Fibroblast of the aortic adventitia (primary cell): ENCODE results near the gene FYB1. TPM values are rescaled to one million over a fixed set of nuclear protein-coding genes. Genes with fewer than 3 reads are reported as not detected.
"Not testable (repeated sequence)": the region's sequence is repeated elsewhere in the genome, so short reads cannot be mapped to it uniquely, and the experiment has no call there.

Experiments
- DNase-seq: peaks from one replicate; pipeline ENCODE4 v3.0.0-alpha.2; 2010; ENCODE audit warnings: low read depth
- H3K4me3 ChIP-seq: 2 replicates; pipeline ENCODE4 v1.5.1; 2011; ENCODE audit warnings: low read depth, mild to moderate bottlenecking, control low read depth, low read length, moderate library complexity
- CTCF ChIP-seq: IDR thresholded peaks from 2 replicates; pipeline ENCODE4 v1.5.1; 2011; ENCODE audit warnings: mild to moderate bottlenecking, low read length, control low read depth, inconsistent platforms; ENCODE audit not compliant: insufficient read depth
- total RNA-seq: library from RNA; depleted of rRNA; stranded (reverse); fragments of >200 nt; gene quantifications from 2 replicates; pipeline ENCODE4 v1.2.3, GENCODE V29; 2012; ENCODE audit warnings: low replicate concordance

The FYB1 gene
- total RNA-seq, 1 donor, result 0.54 TPM

GRCh38 chr5:39240750-39241149 lies 21.4 kb upstream of the FYB1 start:
- no peak for DNase-seq
- TF ChIP-seq CTCF, result no peak
- no peak overlapping the region for H3K4me3 ChIP-seq

- TF ChIP-seq CTCF, result no peak
- no peak for DNase-seq
Observed at GRCh38 chr5:39238366-39239105, 19.2 kb upstream of the FYB1 start.

GRCh38 chr5:39236718-39237117 lies 17.4 kb upstream of the FYB1 start:
- DNase-seq, result no peak
- H3K4me3 ChIP-seq, result no peak overlapping the region
- no peak for TF ChIP-seq CTCF

More at GRCh38 chr5:39238366-39239105, 19.2 kb upstream of the FYB1 start:
- no peak overlapping the region for H3K4me3 ChIP-seq

GRCh38 chr5:39235648-39236047 lies 16.3 kb upstream of the FYB1 start:
- no peak for DNase-seq
- TF ChIP-seq CTCF, result no peak
- H3K4me3 ChIP-seq, result no peak overlapping the region

GRCh38 chr5:39234494-39234893 lies 15.1 kb upstream of the FYB1 start:
- not testable (repeated sequence) for DNase-seq, H3K4me3 ChIP-seq

DNA sequence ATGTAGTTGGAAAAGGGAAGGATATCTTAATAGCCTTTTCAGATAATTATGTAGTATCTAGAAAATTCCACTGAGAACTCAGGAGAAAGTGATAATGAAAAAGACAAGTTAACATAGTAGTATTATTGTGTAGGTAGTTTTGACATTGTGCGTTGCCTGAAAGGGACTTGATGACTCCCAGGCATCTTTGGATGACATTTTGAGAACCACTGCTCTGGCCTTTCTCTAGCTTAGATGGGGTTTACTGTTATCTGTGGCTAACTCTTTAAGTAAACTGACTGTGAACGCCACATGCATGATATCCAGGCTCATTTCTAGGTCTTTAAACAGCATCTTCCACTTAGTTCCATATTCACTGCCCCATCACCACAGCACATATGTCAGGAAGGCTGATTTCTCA lies 14.4 kb upstream of the FYB1 start:
- no peak for DNase-seq
- no peak overlapping the region for H3K4me3 ChIP-seq
- no peak for TF ChIP-seq CTCF

DNA sequence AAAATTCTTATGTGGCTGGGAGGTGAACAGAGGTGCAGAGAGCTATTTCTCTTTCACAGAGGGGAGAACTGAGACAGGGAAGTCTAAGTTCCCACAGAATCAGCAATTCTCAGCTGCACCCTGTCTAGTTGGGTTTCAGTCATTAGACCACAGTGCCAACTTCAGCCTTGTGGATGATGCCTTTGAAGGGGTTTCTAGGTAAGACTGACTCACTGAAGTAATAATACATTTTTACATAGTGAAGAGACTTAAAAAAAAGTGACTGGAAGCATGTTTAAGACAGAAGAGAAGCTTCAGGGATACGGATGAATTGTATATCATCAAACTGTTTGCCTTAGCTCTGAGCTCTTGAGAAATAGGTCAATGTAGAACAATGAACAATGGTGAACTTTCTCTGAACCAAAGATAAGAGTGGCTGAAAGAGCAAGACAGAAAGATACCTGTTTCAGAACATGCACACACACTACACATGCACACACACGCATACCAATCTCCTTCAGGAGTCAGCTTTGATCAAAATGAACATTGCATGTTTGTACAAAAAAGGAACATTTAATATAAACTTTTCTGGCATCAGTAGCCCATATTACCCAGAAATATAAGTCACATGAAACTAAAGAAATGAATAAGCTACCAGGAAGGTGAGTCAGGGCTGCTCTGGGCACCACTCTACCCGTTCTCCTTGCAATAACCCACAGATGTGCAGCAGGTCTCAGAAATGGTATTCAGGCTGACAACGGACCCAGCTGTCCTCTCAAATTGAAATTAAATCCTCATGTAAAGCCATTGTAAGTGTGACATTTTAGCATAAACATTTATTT lies 12.6 kb upstream of the FYB1 start:
- TF ChIP-seq CTCF, result no peak
- peak; percentile 69 for DNase-seq
- no peak overlapping the region for H3K4me3 ChIP-seq
